NCI-H69 (cell line): Measurements from ENCODE around the gene PPM1J.

Experiments used
- DNase-seq: peaks from one replicate; lab custom pipeline; 2025; lab: John Stamatoyannopoulos, UW

Gene PPM1J

DNA sequence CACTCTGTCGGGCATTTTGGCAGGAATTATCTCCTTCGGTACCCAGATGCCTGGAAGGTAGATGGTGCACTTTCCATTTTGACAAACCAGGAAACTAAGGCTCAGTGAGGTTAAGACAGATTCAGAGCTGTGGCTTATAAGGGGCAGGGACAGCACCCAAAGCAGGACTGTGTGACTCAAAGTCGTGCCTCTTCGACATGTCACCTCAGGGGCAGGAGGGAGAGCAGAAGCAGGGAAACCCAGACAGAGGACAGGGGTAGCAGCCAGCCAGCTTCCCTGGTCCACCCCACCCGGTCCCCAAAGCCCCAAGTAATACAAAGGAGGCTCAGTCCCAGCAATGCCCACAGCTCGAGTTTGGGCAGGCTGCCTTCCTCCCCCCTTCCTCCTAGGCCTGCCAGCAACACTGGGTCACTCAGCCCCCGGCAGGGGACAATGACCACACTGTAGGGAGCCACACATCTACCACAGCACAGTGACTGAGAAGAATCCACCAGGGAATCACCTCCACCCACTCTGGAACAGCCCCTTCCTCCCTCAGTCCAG is 10.7 kb downstream of the PPM1J start:
- no peak for DNase-seq

- no peak for DNase-seq
These were observed 11.4 kb downstream of the PPM1J start for GRCh38 chr1:112703706-112704105.

- no peak for DNase-seq
These were observed 12.5 kb downstream of the PPM1J start for GRCh38 chr1:112702420-112703261.

GRCh38 chr1:112702067-112702395 is 13.1 kb downstream of the PPM1J start:
- peak; percentile 4 for DNase-seq

- peak; percentile 22 for DNase-seq
These were observed 13.7 kb downstream of the PPM1J start for GRCh38 chr1:112701227-112702066.

- DNase-seq = peak; percentile 88
These were observed 14.6 kb downstream of the PPM1J start for GRCh38 chr1:112700290-112701226.

- DNase-seq = no peak
These were observed 15.5 kb downstream of the PPM1J start for GRCh38 chr1:112699425-112700144.

- DNase-seq = peak; percentile 76
These were observed 16.5 kb downstream of the PPM1J start for GRCh38 chr1:112698366-112699310.

GRCh38 chr1:112697781-112698201 is 17.3 kb downstream of the PPM1J start:
- DNase-seq = no peak

- DNase-seq = no peak
These were observed 18.4 kb downstream of the PPM1J start for GRCh38 chr1:112696578-112697314.

DNA sequence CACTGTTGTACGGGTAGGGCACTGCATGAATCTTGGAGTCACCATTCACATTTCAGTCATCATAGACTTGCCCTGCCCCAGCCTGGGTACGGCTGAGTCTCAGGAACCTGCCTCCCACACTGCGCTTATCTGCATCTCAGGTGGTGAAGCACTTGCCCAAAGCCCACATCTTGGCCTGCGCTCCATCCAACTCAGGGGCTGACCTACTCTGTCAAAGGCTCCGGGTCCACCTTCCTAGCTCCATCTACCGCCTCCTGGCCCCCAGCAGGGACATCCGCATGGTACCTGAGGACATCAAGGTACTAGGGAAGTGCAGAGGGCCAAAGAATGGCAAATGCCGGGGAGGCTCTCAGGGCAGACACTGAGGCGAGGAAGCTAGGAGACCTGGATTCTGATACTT is 19.9 kb downstream of the PPM1J start:
- DNase-seq = no peak

DNA sequence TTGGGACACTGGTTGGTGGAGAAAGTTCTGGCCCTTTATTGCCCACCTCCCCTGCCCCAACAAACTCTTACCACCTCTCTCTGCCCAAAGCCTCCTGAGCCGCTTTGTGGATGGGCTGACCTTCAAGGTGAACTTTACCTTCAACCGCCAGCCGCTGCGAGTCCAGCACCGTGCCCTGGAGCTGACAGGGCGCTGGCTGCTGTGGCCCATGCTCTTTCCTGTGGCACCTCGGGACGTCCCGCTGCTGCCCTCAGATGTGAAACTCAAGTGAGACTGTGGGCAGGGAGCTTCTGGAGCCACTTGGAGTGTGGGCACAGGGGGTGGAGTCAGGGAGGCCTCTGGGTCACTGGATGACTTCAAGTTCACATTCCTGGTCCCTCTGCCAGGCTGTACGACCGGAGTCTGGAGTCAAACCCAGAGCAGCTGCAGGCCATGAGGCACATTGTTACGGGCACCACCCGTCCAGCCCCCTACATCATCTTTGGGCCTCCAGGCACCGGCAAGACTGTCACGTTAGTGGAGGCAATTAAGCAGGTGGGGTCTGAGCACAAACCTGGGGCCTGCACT is 20.7 kb downstream of the PPM1J start:
- no peak for DNase-seq

GRCh38 chr1:112693821-112694220 is 21.3 kb downstream of the PPM1J start:
- DNase-seq = no peak

DNA sequence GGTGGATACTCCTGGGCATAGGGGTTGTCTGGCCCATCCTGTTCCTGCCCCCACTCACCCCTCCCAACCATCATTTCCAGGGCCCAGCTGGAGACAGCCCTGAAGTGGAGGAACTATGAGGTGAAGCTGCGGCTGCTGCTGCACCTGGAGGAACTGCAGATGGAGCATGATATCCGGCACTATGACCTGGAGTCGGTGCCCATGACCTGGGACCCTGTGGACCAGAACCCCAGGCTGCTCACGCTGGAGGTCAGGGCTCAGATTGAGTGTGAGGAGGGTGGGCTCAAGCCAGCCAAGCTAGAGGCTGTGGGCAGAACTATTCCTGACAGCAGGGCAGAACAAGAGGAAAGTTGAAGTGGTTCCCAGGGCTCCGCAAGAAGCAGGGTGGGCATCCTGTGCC is 22.5 kb downstream of the PPM1J start:
- DNase-seq = no peak

DNA sequence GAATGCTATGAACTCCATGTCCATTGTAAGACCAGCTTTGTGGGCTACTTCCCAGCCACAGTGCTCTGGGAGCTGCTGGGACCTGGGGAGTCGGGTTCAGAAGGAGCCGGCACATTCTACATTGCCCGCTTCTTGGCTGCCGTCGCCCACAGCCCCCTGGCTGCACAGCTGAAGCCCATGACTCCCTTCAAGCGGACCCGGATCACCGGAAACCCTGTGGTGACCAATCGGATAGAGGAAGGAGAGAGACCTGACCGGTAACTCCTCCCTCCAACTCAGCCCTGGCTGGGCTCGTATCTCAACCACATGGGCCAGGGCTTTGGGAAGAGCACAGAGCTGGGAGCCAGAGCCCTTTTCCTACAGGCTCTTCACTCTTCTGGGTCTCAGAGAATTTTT is 25.3 kb downstream of the PPM1J start:
- no peak for DNase-seq

GRCh38 chr1:112689196-112689841 is 25.8 kb downstream of the PPM1J start:
- DNase-seq = no peak

GRCh38 chr1:112688781-112689193 is 26.3 kb downstream of the PPM1J start:
- no peak for DNase-seq

GRCh38 chr1:112687785-112688496 is 27.2 kb downstream of the PPM1J start:
- DNase-seq = no peak
